Measurements from ENCODE around the gene COBL.

Gene COBL

DNA sequence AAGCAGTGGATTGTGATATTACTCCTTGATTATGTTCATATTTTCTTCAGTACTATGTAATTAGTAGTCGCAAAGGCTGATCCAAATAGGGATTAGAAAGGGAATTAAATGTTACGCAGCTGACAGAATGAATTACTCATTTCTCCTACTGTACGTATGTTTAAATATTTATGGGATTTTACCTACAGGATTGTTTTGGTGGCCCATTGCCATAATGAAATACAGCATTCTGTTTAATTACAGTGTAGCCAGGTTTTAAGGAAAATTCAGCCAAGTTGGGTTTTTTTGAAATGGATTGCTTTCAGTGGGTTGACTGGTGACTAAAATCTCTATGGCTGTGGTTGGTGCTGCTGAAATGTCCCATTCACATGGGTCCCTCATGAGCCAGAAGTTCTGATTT is 336.2 kb downstream of the COBL start:
- DNase-seq = no peak

GRCh38 chr7:50978633-50979215 is 337.9 kb downstream of the COBL start:
- no peak for DNase-seq

GRCh38 chr7:50977421-50977820 is 339.2 kb downstream of the COBL start:
- DNase-seq = no peak

- DNase-seq = no peak
These were observed 340.5 kb downstream of the COBL start for GRCh38 chr7:50976064-50976463.

- DNase-seq = no peak
These were observed 342.4 kb downstream of the COBL start for GRCh38 chr7:50974240-50974639.

DNA sequence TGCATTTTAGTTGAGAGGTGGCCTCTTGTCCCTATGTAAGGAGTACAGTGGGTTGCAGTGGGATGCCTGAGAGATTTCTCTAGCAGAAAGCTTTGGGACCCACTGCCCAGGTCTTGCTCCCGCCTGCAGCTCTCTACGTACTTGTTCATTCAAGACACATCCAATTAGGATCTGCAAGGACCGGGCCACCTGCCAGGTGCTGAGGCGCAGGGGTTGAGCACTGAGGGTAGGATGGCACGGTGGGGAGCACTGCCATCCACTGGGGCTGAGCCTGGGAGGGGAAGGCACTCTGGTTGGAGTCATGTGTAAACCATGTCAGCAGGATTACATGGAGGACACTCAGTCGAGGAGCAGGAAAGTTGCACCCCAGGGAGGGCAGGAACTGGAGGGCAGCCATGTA is 342.8 kb downstream of the COBL start:
- DNase-seq = no peak

DNA sequence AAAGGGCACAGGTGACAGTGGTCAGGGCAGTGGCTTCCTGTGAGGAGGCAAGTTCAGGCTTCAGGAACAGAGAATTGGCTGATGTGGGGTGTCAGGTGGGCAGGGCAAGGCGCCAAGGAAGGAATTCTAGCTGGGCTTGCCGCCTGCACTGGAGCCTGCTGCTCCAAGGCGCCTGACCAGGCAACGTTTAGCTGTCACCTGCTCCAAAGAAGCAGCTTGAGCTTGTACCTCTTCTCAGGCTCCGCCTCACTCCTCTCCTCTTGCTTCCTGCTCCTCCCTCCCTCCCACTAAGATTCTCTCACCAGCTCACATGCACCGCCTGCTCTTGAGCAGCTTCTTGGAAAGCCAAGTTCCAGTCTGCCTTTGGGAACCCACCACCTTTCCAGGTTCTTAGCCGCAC is 346.5 kb downstream of the COBL start:
- no peak for DNase-seq

All from CD4-positive, alpha-beta T cell treated with Interferon gamma for 1 hour (primary cell).